ENCODE data around the gene ZNF658.
A peak's percentile ranks its signal among the peaks of the same experiment; 100 is the strongest.
"Not testable (repeated sequence)": the region's sequence is repeated elsewhere in the genome, so short reads cannot be mapped to it uniquely, and the experiment has no call there.

The ZNF658 gene

DNA sequence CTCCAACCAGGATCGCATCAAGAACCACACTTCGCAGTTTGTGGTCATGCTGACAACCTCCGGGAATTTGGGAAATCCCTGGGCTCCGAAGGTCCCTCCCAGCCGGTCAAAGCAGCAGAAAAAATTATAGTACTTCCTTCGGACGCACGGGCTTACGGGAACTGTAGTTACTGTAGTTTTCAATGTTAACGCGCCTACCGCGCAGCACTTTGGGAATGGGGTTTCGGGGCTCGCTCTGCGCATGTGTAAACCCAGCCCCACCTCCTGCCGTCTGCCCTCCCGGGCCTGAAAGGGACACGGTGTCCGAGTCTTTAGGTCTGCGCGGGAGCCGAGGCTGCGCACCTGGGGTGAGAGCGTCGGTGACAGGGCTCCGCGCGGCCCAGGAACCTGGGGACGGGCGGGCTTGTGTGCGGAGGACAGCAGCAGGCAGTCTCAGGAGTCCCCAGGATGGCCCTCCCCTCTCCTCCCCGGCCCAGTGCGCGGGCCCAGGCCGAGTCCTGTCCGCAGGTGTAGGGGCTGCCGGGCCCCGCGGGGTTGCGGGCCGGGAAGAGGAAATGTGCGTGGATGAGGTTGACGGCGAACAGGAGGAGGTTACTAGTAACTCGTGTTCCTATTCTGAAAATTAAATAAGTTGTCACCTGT is at the start of gene ZNF658:
TSS of gene ZNF658 (plus strand) at position 236 of the 642 bp plus-strand sequence. CDS start 2,837 bp downstream, outside the sequence.
- peak; percentile 1 for DNase-seq (ENCODE audit: low read depth)

DNA sequence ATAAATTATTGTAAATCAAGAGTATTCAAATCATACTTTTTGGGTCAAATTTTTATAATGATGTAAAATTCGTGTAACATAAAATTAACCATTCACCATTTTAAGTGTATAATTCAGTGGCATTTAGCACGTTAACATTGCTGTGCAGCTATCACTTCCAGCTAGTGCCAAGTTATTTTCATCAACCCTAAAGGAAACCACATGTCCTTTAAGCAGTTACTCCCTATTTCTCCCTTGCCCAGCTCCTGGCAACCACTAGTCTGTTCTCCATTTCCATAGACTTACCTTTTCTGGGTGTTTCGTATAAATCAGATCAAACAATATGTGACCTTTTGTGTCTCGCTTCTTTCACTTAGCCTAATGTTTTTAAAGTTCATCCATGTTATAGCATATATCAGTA is 38.8 kb upstream of the ZNF658 start:
- DNase-seq (ENCODE audit: low read depth), result not testable (repeated sequence)

DNA sequence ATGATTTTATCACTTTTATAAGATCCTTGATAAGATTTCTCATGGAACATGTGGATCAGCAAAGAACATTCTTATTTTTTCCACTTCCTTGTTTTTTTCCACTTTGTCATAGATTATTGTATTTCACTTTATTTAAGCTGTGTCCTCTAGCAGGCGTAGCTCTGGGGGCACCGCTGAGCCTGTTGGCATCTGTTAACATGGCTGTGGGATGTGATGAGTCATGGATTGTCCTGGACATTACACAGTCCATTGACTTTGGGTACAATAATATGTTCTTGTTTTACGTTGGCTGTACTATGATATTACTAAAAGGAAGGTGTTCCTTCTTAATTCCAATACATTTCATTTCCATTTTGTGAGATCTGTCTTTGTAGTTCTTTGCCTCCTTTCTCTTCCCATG is 31.9 kb upstream of the ZNF658 start:
- not testable (repeated sequence) for DNase-seq (ENCODE audit: low read depth)

DNA sequence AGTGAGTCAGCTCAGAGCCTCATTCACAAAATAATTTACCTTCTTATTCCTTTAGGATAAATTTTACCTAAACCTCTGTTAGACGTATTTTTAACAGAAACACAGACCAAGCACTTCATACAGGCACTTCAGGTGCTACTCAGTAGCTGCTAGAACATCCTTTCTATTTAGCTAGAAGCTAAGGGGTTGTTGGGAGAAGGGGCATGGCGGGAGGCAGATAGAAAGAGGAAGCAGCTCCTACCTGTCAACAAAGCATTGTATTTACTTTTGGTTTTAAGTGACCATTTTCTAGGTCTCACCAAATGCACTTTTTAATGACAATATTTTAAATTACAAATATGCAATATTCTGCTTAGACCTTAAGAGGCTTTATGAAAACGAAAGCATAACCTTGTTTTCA is 19.9 kb upstream of the ZNF658 start:
- not testable (repeated sequence) for DNase-seq (ENCODE audit: low read depth)

DNA sequence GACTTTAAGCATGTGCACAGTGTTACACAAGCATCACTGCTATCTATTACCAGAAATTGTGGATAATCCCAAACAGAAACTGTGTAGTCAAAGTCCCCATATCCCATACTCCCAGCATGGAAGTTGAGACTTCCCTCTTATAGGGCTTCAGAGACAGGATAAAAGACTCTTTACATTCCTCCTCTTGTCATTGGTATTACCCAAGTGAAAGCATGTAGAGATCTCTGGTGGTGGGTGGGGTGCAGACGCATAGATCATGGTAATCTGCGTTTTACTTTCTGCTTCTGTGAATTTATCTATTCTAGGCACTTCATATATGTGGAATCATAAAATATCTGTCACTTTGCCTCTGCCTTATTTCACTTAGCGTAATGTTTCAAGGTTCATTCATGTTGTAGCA is 18.7 kb upstream of the ZNF658 start:
- not testable (repeated sequence) for DNase-seq (ENCODE audit: low read depth)

DNA sequence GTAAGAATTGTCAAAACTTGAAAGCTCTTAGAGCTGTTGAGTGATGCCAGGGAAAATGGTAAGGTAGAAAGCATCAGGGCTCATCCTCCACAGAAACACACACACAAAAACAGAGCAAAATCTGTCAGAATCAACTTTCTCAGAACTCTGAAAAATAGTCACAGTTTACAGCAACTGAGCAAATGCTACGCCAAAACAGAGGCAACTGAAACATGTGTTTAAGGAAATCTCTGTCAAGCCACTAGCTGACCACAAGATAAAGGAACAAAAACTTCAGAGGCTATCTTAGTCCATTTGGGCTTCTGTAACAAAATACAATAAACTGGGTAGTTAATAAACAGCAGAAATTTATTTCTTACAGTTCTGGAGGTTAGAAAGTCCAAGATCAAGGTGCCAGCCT is 10.2 kb upstream of the ZNF658 start:
- not testable (repeated sequence) for DNase-seq (ENCODE audit: low read depth)

DNA sequence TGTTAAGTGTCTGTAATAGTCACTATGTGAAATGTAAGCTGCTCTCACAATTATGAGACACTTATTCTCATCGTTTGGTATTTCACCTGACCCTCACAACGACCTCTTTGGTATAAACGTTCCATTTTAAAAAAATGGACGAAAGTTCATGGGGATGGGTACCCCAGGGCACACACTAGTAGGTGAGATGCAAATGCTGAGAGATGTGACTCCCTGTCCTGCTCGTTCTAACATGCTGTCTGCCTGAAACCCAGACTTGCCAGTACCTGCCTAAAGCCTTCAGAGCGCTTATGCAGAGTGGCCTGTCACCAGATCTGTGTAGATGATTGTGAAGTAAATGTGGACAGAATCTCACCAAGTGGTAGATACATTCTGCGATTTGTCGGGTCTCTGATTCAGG is 616 bp downstream of the ZNF658 start:
- not testable (repeated sequence) for DNase-seq (ENCODE audit: low read depth)

DNA sequence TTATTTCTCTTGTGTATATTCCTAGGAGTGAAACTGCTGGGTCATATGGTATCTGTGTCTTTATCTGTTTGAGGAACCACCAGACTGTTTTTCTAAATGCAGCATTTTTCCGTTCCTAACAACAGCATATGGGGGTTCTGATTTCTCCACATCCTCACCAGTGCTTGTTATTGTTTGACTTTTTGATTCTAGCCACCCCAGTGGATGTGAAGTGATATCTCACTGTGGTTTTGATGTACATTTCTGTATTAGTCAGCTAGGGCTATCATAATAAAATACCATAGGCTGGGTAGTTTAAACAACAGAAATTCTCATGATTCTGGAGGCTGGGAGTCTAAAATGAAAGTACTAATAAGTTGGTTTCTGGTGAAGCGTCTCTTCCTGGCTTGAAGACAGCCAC is 9.0 kb downstream of the ZNF658 start:
- DNase-seq (ENCODE audit: low read depth), result not testable (repeated sequence)

DNA sequence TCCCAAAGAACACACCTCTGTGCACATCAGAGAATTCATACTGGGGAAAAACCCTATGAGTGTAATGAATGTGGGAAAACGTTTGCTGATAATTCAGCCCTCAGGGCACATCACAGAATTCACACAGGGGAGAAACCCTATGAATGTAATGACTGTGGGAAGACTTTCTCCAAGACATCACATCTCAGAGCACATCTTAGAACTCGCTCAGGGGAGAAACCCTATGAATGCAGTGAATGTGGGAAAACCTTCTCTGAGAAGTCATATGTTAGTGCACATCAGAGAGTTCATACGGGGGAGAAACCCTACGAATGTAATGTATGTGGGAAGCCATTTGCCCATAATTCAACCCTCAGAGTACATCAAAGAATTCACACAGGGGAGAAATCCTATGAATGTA is 19.5 kb downstream of the ZNF658 start:
- not testable (repeated sequence) for DNase-seq (ENCODE audit: low read depth)

DNA sequence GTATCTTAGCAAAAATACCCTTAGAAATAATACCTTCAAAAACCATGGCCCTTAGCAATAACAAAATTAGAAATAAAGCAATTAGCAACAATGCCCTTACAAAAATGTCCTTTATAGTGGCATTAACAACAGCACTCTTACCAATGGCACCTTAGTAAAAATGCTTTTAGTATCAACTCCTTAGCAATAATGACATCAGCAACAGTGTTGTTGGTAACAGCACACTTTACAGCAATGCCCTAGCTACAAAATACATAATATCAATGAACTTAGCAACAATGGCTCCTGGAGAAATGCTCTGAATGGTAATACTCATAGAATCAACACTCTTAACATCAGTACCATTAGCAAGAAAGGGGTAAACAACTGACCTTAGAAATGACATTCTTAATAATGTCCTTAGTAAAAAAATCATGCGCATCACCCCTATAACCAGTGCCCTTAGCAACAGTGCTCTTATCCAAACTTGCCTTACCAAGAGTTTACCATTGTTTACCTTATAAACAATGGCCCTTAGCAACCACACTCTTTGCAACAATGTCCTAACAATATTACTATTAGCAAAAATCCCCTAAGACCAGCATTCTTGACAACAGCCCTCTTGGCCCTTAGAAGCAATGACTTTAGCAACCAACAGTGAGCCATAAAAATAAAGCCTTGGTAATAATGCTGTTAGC is 35.8 kb downstream of the ZNF658 start:
- DNase-seq (ENCODE audit: low read depth), result not testable (repeated sequence)

DNA sequence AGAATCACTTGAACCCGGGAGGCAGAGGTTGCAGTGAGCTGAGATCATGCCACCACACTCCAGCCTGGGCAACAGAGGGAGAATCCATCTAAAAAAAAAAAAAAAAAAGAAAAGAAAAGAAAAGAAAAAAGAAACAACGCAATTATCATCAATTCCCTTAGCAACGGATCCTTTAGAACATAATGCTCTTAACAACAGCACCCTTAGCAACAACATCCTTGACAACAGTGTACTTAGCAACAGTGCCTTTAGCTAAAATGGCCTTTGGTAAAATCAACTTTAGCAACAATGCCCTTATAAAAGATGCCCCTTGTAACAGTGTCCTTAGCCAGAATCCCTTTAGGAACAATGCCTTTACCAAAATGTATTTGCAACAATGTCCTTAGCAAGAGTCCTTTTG is 37.1 kb downstream of the ZNF658 start:
- not testable (repeated sequence) for DNase-seq (ENCODE audit: low read depth)

DNA sequence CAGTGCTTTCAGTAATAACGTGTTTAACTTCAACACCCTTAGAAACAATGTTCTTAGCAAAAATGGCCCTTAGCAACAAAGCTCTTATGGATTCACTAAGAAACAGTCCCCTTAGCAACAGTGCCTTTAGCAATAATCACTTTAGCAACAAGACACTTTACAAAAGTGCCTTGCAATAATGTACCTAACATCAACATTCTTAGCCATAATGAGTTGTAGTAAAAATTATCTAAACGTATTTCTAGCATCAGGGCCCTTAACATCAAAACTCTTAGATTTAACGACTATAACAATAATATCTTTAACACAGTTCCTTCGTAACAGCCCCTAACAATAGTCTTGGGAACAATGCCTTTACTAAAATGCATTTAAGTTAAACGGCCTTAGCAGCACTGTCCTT is 37.8 kb downstream of the ZNF658 start:
- DNase-seq (ENCODE audit: low read depth), result not testable (repeated sequence)

DNA sequence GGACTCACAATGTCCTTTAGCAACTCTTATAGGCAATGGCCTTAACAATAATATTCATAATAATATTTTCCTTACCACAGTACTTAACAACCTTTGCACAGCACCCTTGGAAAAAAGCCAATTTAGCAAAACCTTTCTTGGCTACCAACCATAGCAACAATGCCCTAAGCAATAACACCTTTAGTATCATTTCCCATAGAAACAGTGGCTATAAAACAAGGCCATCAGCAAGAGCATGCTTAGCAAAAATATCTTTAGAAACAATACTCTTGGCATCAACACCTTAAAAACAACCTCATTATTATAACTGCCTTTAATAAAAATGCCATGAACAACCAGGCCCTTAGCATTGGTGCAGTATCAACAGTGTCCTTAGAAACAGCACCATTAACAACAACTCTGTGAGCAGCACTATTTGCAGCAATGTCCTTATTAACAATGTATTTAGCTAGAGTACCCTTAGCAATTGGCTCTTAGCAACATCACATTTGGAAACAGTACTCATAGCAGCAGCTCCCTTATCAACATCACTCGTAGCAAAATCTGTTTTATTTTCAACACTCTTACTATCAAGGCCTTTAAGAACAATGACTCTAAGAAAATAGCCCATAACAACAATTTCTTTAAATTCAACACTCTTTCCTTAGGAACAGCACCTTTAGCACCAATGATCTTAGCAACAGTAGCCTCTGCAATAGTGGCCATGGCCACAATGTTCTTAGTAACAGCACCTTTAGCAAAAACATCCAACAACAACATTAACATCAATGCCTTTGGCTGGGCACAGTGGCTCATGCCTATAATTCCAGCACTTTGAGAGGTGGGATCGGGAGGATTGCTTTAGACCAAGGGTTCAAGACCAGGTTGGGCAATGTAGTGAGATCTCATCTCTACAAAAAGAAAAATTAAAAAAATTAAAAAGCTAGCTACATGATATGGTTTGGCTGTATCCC is 39.6 kb downstream of the ZNF658 start:
- DNase-seq (ENCODE audit: low read depth), result not testable (repeated sequence)

DNA sequence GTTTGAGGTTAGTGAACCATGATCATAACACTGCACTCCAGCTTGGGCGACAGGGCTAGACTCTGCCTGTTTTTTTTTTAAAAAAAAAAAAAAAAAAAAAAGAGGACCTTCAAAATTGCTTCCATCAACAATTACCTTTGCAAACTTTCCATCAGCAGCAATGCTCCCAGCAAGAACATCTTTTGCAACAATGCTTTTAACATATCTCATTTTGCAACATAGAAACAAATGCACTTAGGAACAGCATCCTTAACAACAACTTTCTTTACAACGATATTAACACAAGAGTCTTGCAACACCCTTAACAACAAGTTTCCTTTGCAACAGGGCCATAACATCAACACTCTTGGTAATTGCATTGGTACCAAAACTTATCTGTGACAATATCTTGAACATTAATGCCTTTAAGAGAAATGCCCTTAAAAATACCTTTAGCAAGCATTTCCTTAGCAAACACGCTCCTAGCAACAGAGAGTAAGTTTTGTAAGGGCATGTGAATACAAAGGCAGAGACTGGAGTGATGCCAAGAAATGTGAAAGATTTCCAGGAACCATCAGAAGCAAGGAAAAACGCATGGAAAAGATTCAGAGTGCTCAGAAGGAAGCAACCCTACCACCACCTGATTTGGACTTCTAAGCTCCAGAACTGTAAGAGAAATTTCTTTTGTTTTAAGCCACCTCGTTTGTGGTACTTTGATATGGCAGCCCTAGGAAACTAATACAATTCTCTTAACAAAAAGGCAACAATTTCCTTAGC is 42.1 kb downstream of the ZNF658 start:
- not testable (repeated sequence) for DNase-seq (ENCODE audit: low read depth)

DNA sequence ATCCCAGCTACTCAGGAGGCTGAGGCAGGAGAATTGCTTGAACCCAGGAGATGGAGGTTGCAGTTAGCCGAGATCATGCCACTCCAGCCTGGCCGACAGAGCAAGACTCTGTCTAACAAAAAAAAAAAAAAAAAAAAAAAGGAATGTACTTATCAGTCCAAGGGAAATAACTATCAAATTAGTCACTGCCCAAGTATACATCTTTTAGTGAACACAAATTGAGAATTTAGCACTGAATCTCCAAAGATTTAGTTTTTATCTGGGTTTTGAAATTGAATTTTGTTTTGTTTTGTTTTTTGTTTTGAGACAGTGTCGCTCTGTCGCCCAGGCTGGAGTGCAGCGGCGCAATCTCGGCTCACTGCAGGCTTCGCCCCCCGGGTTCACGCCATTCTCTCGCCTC is 52.1 kb downstream of the ZNF658 start:
- DNase-seq (ENCODE audit: low read depth), result not testable (repeated sequence)
